Activated CD8-positive, alpha-beta memory T cell treated with anti-CD3 and anti-CD28 coated beads, Interleukin-2, amount 50 U/mL, for 48 hours (primary cell): ENCODE measurements around the gene PLK5.
"Not testable (repeated sequence)": the region's sequence is repeated elsewhere in the genome, so short reads cannot be mapped to it uniquely, and the experiment has no call there.

Source experiments
- DNase-seq: peaks from one replicate; pipeline ENCODE4 v3.0.0-alpha.2; 2020

PLK5 gene, protein sequence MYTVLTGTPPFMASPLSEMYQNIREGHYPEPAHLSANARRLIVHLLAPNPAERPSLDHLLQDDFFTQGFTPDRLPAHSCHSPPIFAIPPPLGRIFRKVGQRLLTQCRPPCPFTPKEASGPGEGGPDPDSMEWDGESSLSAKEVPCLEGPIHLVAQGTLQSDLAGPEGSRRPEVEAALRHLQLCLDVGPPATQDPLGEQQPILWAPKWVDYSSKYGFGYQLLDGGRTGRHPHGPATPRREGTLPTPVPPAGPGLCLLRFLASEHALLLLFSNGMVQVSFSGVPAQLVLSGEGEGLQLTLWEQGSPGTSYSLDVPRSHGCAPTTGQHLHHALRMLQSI

GRCh38 chr19:1523412-1524286 is at the start of gene PLK5:
PLK5 (plus strand) TSS chr19:1524077; CDS start chr19:1526997, 2,920 bp downstream.
- no peak for DNase-seq

- no peak for DNase-seq
Measured at GRCh38 chr19:1474765-1475351, 49.0 kb upstream of the PLK5 start.

- no peak for DNase-seq
Measured at GRCh38 chr19:1475751-1476437, 48.0 kb upstream of the PLK5 start.

- not testable (repeated sequence) for DNase-seq
Measured at GRCh38 chr19:1477056-1477455, 46.8 kb upstream of the PLK5 start.

DNA sequence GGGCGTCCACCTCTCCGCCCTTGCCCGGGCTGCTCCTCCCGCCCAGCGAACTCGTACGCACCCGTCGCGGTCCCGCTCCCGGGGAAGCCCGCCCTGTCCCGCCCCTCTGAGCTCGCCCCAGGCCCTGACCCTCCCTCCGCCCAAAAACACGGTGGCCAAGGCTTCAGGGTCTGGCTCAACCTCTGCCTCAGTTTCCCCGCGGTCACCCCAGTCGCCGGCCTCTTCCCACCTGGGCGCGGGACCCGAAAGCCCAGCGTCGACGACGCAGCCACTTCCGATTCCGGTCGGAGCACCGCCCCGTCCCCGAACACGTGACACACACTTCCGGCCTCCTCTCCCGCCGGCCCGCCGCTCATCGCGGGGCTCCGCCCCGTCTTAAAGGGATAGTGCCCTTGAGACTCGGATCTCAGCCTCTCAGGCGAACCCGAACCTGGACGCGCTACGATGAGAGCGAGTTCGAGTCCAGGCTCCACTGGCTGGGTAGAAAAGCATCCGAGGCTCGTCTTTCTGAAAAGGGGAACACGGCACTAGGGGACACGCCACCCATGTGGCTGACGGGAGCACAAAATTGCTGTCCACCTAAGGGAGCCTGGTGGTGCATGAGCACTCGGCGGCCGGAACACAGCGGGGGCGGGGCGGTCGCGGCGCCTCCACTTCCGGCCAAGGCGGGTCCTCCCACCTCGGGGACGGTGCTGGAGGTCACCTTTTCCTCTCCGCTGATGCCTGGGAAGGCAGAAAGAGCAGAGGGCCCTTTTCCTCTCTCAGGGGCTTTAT is 44.8 kb upstream of the PLK5 start, which contains the start of gene C19orf25:
C19orf25 (minus strand) TSS at position 282 of the 774 bp plus-strand sequence. CDS start 312 bp downstream, outside the sequence.
- DNase-seq = peak; percentile 94

GRCh38 chr19:1481224-1481892 is 42.5 kb upstream of the PLK5 start:
- no peak for DNase-seq

DNA sequence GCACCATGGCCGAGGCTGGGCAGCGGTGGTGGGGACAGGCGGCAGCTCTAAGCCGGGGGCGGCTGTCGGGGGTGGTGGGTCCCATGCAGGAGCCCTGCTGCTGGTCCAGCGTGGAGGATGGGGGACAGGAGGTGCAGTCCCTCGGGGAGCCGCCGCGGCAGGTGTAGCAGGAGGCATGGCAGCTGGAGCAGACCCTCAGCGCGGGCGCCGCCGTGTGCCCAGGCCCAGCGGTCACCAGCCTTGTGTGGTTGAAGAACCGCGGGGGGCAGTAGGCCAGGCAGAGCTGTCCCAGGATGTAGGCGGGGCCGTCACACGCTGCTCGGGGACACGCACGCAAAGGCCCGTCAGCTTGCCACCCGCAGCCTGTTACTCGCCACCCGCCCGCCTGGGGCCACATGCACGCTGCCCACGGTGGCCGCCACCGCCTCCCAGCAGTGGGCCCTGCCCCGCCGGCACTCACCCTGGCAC is 42.0 kb upstream of the PLK5 start:
- no peak for DNase-seq

GRCh38 chr19:1482361-1483130 is 41.3 kb upstream of the PLK5 start:
- no peak for DNase-seq

- DNase-seq = no peak
Measured at GRCh38 chr19:1483131-1483978, 40.5 kb upstream of the PLK5 start.

DNA sequence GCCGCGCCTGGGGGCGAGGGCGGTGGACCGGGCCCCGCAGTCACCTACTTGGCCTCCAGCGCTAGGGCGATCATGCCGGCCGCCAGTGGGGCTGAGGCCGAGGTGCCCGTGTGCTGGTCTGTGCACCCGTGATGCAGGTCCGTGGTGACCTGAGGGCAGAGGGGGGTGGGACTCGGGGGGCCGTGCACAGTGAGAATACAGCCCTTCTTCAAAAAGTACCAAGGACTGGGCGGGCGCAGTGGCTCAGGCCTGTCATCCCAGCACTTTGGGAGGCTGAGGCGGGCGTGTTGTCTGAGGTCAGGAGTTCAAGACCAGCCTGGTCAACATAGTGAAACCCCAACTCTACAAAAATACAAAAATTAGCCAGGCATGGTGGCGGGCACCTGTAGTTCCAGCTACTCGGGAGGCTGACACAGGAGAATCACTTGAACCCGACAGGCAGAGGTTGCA is 39.9 kb upstream of the PLK5 start:
- DNase-seq = no peak

DNA sequence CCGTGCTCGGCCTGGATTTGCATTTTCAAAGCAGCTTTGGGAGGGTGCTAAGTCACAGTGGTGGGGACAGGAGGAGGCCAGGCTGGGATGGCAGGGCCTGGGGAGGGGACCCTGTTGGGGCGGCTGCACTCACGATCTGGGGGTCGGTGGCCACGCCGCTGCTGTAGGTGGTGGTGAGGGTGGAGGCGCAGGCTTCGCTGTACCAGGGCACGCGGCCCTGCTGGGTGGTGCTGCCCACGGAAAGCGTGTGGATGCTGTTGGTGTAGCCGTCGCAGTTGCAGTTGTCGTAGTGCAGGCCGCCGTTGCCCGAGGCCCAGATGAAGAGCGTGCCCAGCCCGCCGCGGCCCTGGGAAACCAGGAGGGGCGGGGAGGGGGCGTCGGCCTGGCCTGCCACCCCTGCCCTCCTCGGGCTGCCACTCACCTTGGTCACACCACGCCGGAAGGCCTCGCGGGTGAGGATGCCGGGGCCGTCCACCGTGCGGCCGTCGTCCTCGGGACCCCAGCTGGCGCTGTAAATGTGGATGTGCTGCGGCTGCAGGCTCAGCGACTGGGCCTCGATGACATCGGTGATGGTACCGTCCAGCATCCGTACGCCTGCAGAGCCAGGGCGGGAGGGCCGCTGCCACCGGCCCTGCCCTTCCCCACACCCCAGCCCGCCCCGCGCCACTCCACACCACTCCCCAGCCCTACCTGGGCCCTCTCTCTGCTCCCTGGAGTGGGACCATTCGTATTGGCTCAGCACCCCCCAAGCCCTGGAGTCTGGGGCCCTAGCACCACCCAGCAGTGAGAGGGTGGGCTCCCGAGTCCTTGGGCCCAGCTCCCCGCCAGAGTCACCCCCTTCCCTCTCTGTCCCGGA is 36.9 kb upstream of the PLK5 start:
- no peak for DNase-seq

- no peak for DNase-seq
Measured at GRCh38 chr19:1487576-1488281, 36.1 kb upstream of the PLK5 start.

DNA sequence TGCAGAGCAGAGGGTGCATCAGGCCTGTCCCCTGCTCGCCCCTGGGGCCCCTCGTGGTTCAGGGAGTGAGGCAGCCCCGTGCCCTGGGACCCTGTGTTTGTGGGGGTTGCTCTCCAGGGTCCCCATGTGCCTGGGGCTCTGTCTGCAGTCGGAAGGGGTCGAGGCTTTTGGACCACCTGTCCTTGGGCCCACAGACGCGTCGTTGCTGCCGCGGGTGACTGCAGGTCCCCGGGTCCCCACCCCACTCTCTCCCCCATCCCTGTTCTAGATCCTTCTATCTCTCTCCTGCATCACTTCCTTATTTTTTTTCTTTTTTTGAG is 35.6 kb upstream of the PLK5 start:
- no peak for DNase-seq

DNA sequence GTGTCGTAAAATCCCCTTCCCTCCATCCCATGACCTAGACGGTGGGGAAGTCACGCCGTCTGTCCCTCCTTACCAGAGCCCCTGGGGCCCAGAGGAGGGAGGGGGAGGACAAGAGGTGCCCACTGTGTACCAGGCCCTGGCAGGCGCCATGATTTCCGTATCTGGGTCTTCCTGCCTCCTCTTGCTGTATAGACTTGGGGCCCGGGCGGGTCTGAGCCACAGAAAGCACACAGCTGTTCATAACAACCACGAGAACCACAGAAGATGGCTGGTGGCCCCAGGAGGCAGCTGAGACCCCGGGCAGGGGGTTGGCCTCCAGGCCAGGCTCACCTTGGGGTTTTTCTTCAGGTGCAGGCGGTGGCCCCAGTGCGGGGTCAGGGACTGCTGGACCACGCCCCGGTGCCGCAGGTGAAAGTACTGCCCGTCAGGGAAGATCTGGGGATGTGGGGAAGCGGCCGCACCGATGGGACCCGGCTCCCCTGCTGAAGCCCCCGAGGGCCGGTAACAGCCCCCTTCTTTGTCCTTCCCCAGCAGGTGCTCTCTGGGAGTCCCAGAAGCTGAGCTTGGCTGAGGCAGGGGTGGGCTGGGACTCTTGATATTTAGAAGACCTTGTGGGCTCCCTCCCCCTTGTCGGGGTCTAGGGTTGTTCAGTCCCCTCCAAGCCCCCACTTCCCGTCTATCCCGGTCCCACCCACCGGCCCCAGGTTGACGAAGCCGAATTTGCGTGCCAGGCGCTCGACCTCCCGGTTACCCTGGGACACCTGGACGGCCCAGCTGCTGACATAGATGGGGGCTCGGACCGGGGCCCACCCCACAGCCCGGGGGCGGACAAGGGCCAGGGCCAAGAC is 34.2 kb upstream of the PLK5 start:
- DNase-seq = no peak

DNA sequence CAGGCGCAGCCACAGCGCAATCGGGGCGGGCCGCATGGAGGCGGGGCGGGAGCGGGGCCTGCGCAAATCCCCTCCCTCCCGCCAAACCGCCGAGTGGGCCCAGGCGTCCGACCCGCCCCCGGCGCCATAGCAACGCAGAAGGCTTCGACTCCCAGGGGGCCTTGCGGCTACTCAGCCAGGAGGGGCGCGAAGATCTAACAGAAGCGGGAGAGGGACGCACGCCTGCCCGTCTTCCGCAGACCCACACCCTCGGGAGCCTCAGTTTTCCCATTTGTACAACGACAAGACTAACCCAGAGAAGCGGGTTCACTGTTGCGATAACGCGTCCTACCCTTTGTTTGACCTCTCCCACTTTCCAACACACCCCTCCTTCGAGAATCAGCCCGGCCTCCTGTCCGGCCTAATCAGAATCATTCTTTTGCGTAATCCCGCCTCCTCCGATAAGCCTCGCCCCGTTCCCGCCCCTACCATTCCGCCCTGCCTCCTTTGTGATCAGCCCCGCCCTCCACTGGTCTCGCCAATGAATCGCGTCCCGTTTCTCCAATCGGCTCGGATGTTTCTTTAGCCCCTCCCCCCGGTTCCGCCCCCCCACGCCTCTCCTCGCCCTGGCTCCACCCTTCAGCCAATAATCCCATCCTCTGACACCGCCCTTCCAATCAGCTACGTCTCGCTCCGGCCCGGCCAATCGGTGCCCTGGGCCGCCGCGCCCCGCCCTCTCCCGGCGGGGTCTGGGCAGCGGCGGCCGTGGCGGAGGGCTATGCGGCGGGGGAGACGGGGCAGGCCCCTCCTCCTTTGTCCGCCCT is 33.4 kb upstream of the PLK5 start, which contains the start of gene PCSK4:
PCSK4 (minus strand) TSS at position 40 of the 803 bp plus-strand sequence; CDS start at position 36, 4 bp downstream.
- peak; percentile 98 for DNase-seq
